ENCODE results near the gene CTBP2. TPM values are rescaled to one million over a fixed set of nuclear protein-coding genes. Genes with fewer than 3 reads are reported as not detected.

The CTBP2 gene
- total RNA-seq, 4 donors from 2014 or later = 92.4 to 136 (median 125) TPM

DNA sequence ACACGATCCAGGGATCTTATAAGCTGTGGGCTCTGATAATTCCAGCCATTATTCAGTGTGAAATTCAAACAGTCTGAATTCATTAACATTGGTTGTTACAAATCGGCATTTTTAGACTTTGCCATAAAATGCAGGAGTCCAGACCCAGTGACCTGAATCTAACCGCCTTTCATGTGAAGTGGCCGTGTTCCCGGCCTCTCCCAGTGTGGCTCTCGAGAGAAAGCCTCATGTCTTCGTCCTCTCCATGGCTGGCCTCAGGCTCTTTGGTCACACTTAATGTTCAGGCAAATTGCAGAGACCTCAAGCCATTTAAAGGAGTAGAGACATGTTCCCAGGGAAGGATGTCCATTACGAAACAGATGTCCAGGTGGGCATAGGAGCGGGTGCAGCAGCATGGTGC, 59.3 kb downstream of the CTBP2 start:
- no peak overlapping the region for H3K4me3 ChIP-seq (replicated peaks in 1 of 3)
- no peaks in the 10 kb centered on the region for H3K9me3 ChIP-seq
- intact Hi-C loops (cut with DNase I) = no loop called here
- TF ChIP-seq, protein P1, sequence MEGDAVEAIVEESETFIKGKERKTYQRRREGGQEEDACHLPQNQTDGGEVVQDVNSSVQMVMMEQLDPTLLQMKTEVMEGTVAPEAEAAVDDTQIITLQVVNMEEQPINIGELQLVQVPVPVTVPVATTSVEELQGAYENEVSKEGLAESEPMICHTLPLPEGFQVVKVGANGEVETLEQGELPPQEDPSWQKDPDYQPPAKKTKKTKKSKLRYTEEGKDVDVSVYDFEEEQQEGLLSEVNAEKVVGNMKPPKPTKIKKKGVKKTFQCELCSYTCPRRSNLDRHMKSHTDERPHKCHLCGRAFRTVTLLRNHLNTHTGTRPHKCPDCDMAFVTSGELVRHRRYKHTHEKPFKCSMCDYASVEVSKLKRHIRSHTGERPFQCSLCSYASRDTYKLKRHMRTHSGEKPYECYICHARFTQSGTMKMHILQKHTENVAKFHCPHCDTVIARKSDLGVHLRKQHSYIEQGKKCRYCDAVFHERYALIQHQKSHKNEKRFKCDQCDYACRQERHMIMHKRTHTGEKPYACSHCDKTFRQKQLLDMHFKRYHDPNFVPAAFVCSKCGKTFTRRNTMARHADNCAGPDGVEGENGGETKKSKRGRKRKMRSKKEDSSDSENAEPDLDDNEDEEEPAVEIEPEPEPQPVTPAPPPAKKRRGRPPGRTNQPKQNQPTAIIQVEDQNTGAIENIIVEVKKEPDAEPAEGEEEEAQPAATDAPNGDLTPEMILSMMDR (IDR thresholded peaks at IDR 0.05) = no peak
- no peak for TF ChIP-seq POLR2A (IDR thresholded peaks at IDR 0.05)
- peaks cover 40 to 69% of the 10 kb centered on the region in 2 donors for H3K4me1 ChIP-seq
- no peaks in the 10 kb centered on the region for H3K36me3 ChIP-seq
- DNase-seq = peak; percentile 82 to 83
- 53 to 65% methylated on average over 9 of the region's 9 CpGs for WGBS, 2 donors
- no peak overlapping the region for H3K27ac ChIP-seq
- no peaks in the 10 kb centered on the region for H3K27me3 ChIP-seq

GRCh38 chr10:125097409-125098070, 62.8 kb downstream of the CTBP2 start:
- no peaks in the 10 kb centered on the region for H3K9me3 ChIP-seq
- WGBS, 2 donors = 91 to 93% methylated on average over 19 to 20 of the region's 20 CpGs
- H3K4me1 ChIP-seq = peaks cover 57 to 73% of the 10 kb centered on the region in 2 donors
- no peaks in the 10 kb centered on the region for H3K36me3 ChIP-seq
- no peak overlapping the region for H3K4me3 ChIP-seq (replicated peaks in 1 of 3)
- TF ChIP-seq, protein P1 (IDR thresholded peaks at IDR 0.05) = no peak
- TF ChIP-seq POLR2A (IDR thresholded peaks at IDR 0.05) = no peak
- DNase-seq = no peak
- H3K27me3 ChIP-seq = no peaks in the 10 kb centered on the region
- no peak overlapping the region for H3K27ac ChIP-seq
- intact Hi-C loops (cut with DNase I) = no loop called here

- no peak for DNase-seq
- WGBS, 2 donors = 94 to 100% methylated on average over 2 of the region's 2 CpGs
- Histone ChIP-seq H3K36me3 (no peaks in the 10 kb centered on the region), H3K4me1 (peaks cover 57 to 73% of the 10 kb centered on the region in 2 donors), H3K27me3 (no peaks in the 10 kb centered on the region), H3K9me3 (no peaks in the 10 kb centered on the region), H3K4me3 (replicated peaks in 1 of 3) (no peak overlapping the region), H3K27ac (no peak overlapping the region)
- intact Hi-C loops (cut with DNase I) = no loop called here
- TF ChIP-seq, protein P1 (IDR thresholded peaks at IDR 0.05) = no peak
- TF ChIP-seq POLR2A (IDR thresholded peaks at IDR 0.05) = no peak
These were observed 63.4 kb downstream of the CTBP2 start for GRCh38 chr10:125096975-125097374.

DNA sequence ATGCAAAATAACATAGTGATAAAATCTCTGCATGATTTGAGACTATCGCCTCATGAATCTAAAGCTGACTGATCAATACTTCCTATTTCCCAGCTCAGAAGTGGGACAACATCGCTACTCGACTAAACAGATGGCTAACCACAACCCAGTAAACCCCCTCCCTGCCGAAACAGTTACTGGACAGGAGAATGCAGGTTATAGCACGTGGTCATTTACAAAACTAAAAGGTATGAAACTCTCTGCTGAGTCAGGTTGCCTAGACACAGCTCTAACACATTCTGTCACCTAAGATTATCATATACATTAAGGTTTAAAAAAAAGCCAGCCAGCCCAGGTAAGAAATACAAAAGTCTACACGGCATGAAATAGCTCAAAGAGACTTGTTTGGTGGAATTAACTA, 64.0 kb downstream of the CTBP2 start:
- intact Hi-C loops (cut with DNase I) = no loop called here
- Histone ChIP-seq H3K27me3 (no peaks in the 10 kb centered on the region), H3K27ac (peak overlapping the region in 2 of 3 donors; percentile 15 to 42), H3K9me3 (no peaks in the 10 kb centered on the region), H3K4me3 (replicated peaks in 1 of 3) (no peak overlapping the region), H3K4me1 (peaks cover 54 to 67% of the 10 kb centered on the region in 2 donors), H3K36me3 (no peaks in the 10 kb centered on the region)
- 58 to 60% methylated on average over 6 of the region's 6 CpGs for WGBS, 2 donors
- DNase-seq = no peak
- TF ChIP-seq POLR2A (IDR thresholded peaks at IDR 0.05) = no peak
- TF ChIP-seq, protein P1 (IDR thresholded peaks at IDR 0.05) = no peak

DNA sequence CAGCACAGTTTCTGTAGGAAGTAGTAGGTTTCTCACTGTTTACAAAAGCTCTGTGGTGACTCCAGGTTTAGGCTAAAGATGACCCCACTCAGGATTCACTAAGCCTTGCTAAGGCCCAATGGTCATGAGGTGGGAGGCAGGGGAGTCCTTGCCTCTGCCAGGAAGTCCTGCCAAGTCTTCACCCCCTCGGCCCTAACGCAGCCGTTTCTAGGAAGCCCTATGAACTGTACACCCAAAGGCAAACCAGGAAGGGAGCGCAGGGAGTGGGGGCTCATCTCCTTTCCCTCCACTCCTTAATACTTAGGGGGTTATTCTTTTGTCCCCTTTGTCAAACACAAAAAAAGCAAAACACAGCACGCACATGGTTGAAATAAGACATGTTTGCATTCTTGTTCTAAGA, 64.6 kb downstream of the CTBP2 start:
- no peaks in the 10 kb centered on the region for H3K27me3 ChIP-seq
- H3K4me1 ChIP-seq = peaks cover 54 to 63% of the 10 kb centered on the region in 2 donors
- DNase-seq = peak in 1 of 2 donors; percentile 5
- H3K36me3 ChIP-seq = no peaks in the 10 kb centered on the region
- no peak overlapping the region for H3K4me3 ChIP-seq (replicated peaks in 1 of 3)
- 40 to 41% methylated on average over 5 of the region's 5 CpGs for WGBS, 2 donors
- TF ChIP-seq POLR2A (IDR thresholded peaks at IDR 0.05) = no peak
- TF ChIP-seq, protein P1 (IDR thresholded peaks at IDR 0.05) = no peak
- H3K27ac ChIP-seq = peak overlapping the region in 2 of 3 donors; percentile 15 to 42
- intact Hi-C loops (cut with DNase I) = no loop called here
- no peaks in the 10 kb centered on the region for H3K9me3 ChIP-seq

Measured in thyroid gland (tissue), 4 donors.